H7 (cell line): Measurements from ENCODE around the gene BICRA. TPM values are rescaled to one million over a fixed set of nuclear protein-coding genes. Genes with fewer than 3 reads are reported as not detected.

Source experiments
- DNase-seq: peaks from one replicate; pipeline ENCODE4 v3.0.0; 2012
- H3K27me3 ChIP-seq: 2 replicates; pipeline ENCODE4 v1.6.0; 2011; ENCODE audit warnings: mild to moderate bottlenecking, low read length; ENCODE audit not compliant: control insufficient read depth, insufficient read depth
- H3K36me3 ChIP-seq: replicated peaks from 2 replicates; pipeline ENCODE4 v1.5.1; 2011; ENCODE audit warnings: low read length; ENCODE audit not compliant: control insufficient read depth, insufficient read depth
- H3K4me3 ChIP-seq: 2 replicates; pipeline ENCODE4 v1.5.1; 2011; ENCODE audit warnings: low read depth, mild to moderate bottlenecking, control low read depth, low read length, moderate library complexity; ENCODE audit not compliant: insufficient read depth
- total RNA-seq: library from RNA; depleted of rRNA; stranded (reverse); fragments of >200 nt; shearing (Covaris generic); gene quantifications from 2 replicates; pipeline ENCODE4 v1.2.3, GENCODE V29; 2014

BICRA gene
- total RNA-seq, 1 experiment from 2014 or later = 3.4 TPM

GRCh38 chr19:47679251-47679900 is 70.4 kb downstream of the BICRA start:
- H3K27me3 ChIP-seq = no peaks in the 10 kb centered on the region
- DNase-seq = peak; percentile 54
- H3K36me3 ChIP-seq = peaks cover 8% of the 10 kb centered on the region
- no peak overlapping the region for H3K4me3 ChIP-seq

GRCh38 chr19:47679922-47680857 is 71.3 kb downstream of the BICRA start:
- H3K27me3 ChIP-seq = no peaks in the 10 kb centered on the region
- H3K36me3 ChIP-seq = peaks cover 6% of the 10 kb centered on the region
- DNase-seq = peak; percentile 61
- no peak overlapping the region for H3K4me3 ChIP-seq

GRCh38 chr19:47680858-47681332 is 72.0 kb downstream of the BICRA start:
- Histone ChIP-seq H3K36me3 (peaks cover 9% of the 10 kb centered on the region), H3K4me3 (no peak overlapping the region), H3K27me3 (no peaks in the 10 kb centered on the region)
- no peak for DNase-seq

GRCh38 chr19:47681388-47681787 is 72.5 kb downstream of the BICRA start:
- H3K4me3 ChIP-seq = no peak overlapping the region
- DNase-seq = no peak
- H3K27me3 ChIP-seq = no peaks in the 10 kb centered on the region
- peaks cover 7% of the 10 kb centered on the region for H3K36me3 ChIP-seq

GRCh38 chr19:47681936-47682335 is 73.0 kb downstream of the BICRA start:
- peak; percentile 64 for DNase-seq
- Histone ChIP-seq H3K27me3 (no peaks in the 10 kb centered on the region), H3K4me3 (no peak overlapping the region), H3K36me3 (peaks cover 7% of the 10 kb centered on the region)

- Histone ChIP-seq H3K4me3 (no peak overlapping the region), H3K36me3 (peaks cover 7% of the 10 kb centered on the region), H3K27me3 (no peaks in the 10 kb centered on the region)
- no peak for DNase-seq
These were observed 74.0 kb downstream of the BICRA start for GRCh38 chr19:47682939-47683338.

GRCh38 chr19:47686679-47687450 is 77.9 kb downstream of the BICRA start:
- H3K27me3 ChIP-seq = no peaks in the 10 kb centered on the region
- no peak for DNase-seq
- H3K4me3 ChIP-seq = no peak overlapping the region
- H3K36me3 ChIP-seq = peaks cover 7% of the 10 kb centered on the region

GRCh38 chr19:47687906-47688305 is 79.0 kb downstream of the BICRA start:
- H3K36me3 ChIP-seq = peaks cover 9% of the 10 kb centered on the region
- no peak overlapping the region for H3K4me3 ChIP-seq
- H3K27me3 ChIP-seq = no peaks in the 10 kb centered on the region
- no peak for DNase-seq

- peaks cover 5% of the 10 kb centered on the region for H3K36me3 ChIP-seq
- DNase-seq = no peak
- no peak overlapping the region for H3K4me3 ChIP-seq
- H3K27me3 ChIP-seq = no peaks in the 10 kb centered on the region
These were observed 82.2 kb downstream of the BICRA start for GRCh38 chr19:47691090-47691489.

GRCh38 chr19:47691782-47692181 is 82.8 kb downstream of the BICRA start:
- no peaks in the 10 kb centered on the region for H3K27me3 ChIP-seq
- peaks cover 5% of the 10 kb centered on the region for H3K36me3 ChIP-seq
- H3K4me3 ChIP-seq = no peak overlapping the region
- DNase-seq = no peak

- H3K4me3 ChIP-seq = no peak overlapping the region
- H3K36me3 ChIP-seq = peaks cover 5% of the 10 kb centered on the region
- DNase-seq = peak; percentile 74
- H3K27me3 ChIP-seq = no peaks in the 10 kb centered on the region
These were observed 84.6 kb downstream of the BICRA start for GRCh38 chr19:47693489-47693888.

GRCh38 chr19:47693903-47694302 is 85.0 kb downstream of the BICRA start:
- Histone ChIP-seq H3K27me3 (no peaks in the 10 kb centered on the region), H3K36me3 (peaks cover 5% of the 10 kb centered on the region), H3K4me3 (no peak overlapping the region)
- peak; percentile 66 for DNase-seq

- DNase-seq = peak; percentile 63
- H3K27me3 ChIP-seq = no peaks in the 10 kb centered on the region
- no peak overlapping the region for H3K4me3 ChIP-seq
- peaks cover 6% of the 10 kb centered on the region for H3K36me3 ChIP-seq
These were observed 85.7 kb downstream of the BICRA start for GRCh38 chr19:47694466-47695273.
